ENCODE measurements around the gene DEAF1. TPM values are rescaled to one million over a fixed set of nuclear protein-coding genes. Genes with fewer than 3 reads are reported as not detected.

The DEAF1 gene
- total RNA-seq, 1 donor from 2014 or later: 30.9 TPM

Other genes starting within 250 kb of the DEAF1 start
- 19.4 and 40.2 TPM in 2 replicates for gene PTDSS2, start 244.9 kb downstream of the DEAF1 start, total RNA-seq
- gene RNH1, start 188.0 kb downstream of the DEAF1 start, total RNA-seq: 210 and 302 TPM in 2 replicates
- gene HRAS, start 159.6 kb downstream of the DEAF1 start, total RNA-seq: 43.7 and 50.6 TPM in 2 replicates
- 0.26 and 0.51 TPM in 2 replicates for gene LRRC56, start 157.7 kb downstream of the DEAF1 start, total RNA-seq
- 0.90 and 2.0 TPM in 2 replicates for gene LMNTD2, start 134.5 kb downstream of the DEAF1 start, total RNA-seq
- 13.9 and 17.4 TPM in 2 replicates for gene RASSF7, start 134.3 kb downstream of the DEAF1 start, total RNA-seq
- gene PHRF1, start 118.8 kb downstream of the DEAF1 start, total RNA-seq: 16.8 and 23.8 TPM in 2 replicates
- gene IRF7, start 79.3 kb downstream of the DEAF1 start, total RNA-seq: 6.7 and 16.2 TPM in 2 replicates
- not detected in 2 replicates for gene CDHR5, start 70.3 kb downstream of the DEAF1 start, total RNA-seq
- gene SCT, start 68.0 kb downstream of the DEAF1 start, total RNA-seq: not detected in 2 replicates
- under 0.01 TPM in 1 of 2 replicates, not detected in the other for gene DRD4, start 58.0 kb downstream of the DEAF1 start, total RNA-seq
- 7.6 and 15.3 TPM in 2 replicates for gene TMEM80, start 594 bp upstream of the DEAF1 start, total RNA-seq
- gene EPS8L2, start 11.0 kb upstream of the DEAF1 start, total RNA-seq: 2.7 and 3.0 TPM in 2 replicates
- gene TALDO1, start 52.2 kb upstream of the DEAF1 start, total RNA-seq: 112 and 113 TPM in 2 replicates
- 19.3 and 32.4 TPM in 2 replicates for gene GATD1, start 82.3 kb upstream of the DEAF1 start, total RNA-seq
- gene CEND1, start 94.9 kb upstream of the DEAF1 start, total RNA-seq: under 0.01 and 0.13 TPM in 2 replicates
- gene SLC25A22, start 103.1 kb upstream of the DEAF1 start, total RNA-seq: 4.0 and 7.7 TPM in 2 replicates
- gene PIDD1, start 110.0 kb upstream of the DEAF1 start, total RNA-seq: 4.5 and 4.9 TPM in 2 replicates
- gene RPLP2, start 114.7 kb upstream of the DEAF1 start, total RNA-seq: 253 and 338 TPM in 2 replicates
- gene PNPLA2, start 123.7 kb upstream of the DEAF1 start, total RNA-seq: 29.5 and 63.3 TPM in 2 replicates
- 12.1 and 16.9 TPM in 2 replicates for gene CRACR2B, start 132.7 kb upstream of the DEAF1 start, total RNA-seq
- gene CD151, start 137.7 kb upstream of the DEAF1 start, total RNA-seq: 498 and 1,021 TPM in 2 replicates
- 200 and 256 TPM in 2 replicates for gene POLR2L, start 147.3 kb upstream of the DEAF1 start, total RNA-seq
- gene TSPAN4, start 147.6 kb upstream of the DEAF1 start, total RNA-seq: 73.4 and 118 TPM in 2 replicates
- gene CHID1, start 215.6 kb upstream of the DEAF1 start, total RNA-seq: 29.5 and 39.8 TPM in 2 replicates
- gene AP2A2, start 230.6 kb upstream of the DEAF1 start, total RNA-seq: 25.9 and 37.6 TPM in 2 replicates

Data from dermis microvascular lymphatic vessel endothelial cell (primary cell).